ENCODE results near the gene RBM42. TPM values are rescaled to one million over a fixed set of nuclear protein-coding genes. Genes with fewer than 3 reads are reported as not detected.

Gene RBM42
- total RNA-seq, 4 donors from 2014 or later = 45.1 to 75.9 (median 65.0) TPM

GRCh38 chr19:35655600-35655999, 26.8 kb downstream of the RBM42 start:
- WGBS = 83% methylated on average over 4 of the region's 4 CpGs
- H3K27me3 ChIP-seq = no peaks in the 10 kb centered on the region
- H3K9me3 ChIP-seq = no peaks in the 10 kb centered on the region
- no peak for TF ChIP-seq CTCF (IDR thresholded peaks at IDR 0.05)
- TF ChIP-seq POLR2A (IDR thresholded peaks at IDR 0.05) = no peak
- no peak for TF ChIP-seq EP300 (IDR thresholded peaks at IDR 0.05)
- TF ChIP-seq POLR2AphosphoS5 (IDR thresholded peaks at IDR 0.05) = no peak
- H3K4me3 ChIP-seq = no peak overlapping the region
- H3K4me1 ChIP-seq = no peaks in the 10 kb centered on the region
- no peak overlapping the region for H3K27ac ChIP-seq
- no peak for DNase-seq (ENCODE audit: low spot score in 2 of 2)
- peaks cover 98% of the 10 kb centered on the region for H3K36me3 ChIP-seq

- TF ChIP-seq POLR2AphosphoS5 (IDR thresholded peaks at IDR 0.05) = no peak
- TF ChIP-seq CTCF (IDR thresholded peaks at IDR 0.05) = no peak
- TF ChIP-seq EP300 (IDR thresholded peaks at IDR 0.05) = no peak
- no peak for TF ChIP-seq POLR2A (IDR thresholded peaks at IDR 0.05)
- H3K9me3 ChIP-seq = no peaks in the 10 kb centered on the region
- 99% methylated on average over 6 of the region's 6 CpGs for WGBS
These were observed 27.9 kb downstream of the RBM42 start for GRCh38 chr19:35656700-35657099.

GRCh38 chr19:35657904-35658700, 29.3 kb downstream of the RBM42 start:
- Histone ChIP-seq H3K4me1 (no peaks in the 10 kb centered on the region), H3K4me3 (no peak overlapping the region), H3K9me3 (no peaks in the 10 kb centered on the region), H3K27ac (no peak overlapping the region), H3K27me3 (no peaks in the 10 kb centered on the region), H3K36me3 (peaks cover 99% of the 10 kb centered on the region)
- no peak for TF ChIP-seq EP300 (IDR thresholded peaks at IDR 0.05)
- no peak for TF ChIP-seq CTCF (IDR thresholded peaks at IDR 0.05)
- TF ChIP-seq POLR2AphosphoS5 (IDR thresholded peaks at IDR 0.05) = no peak
- TF ChIP-seq POLR2A (IDR thresholded peaks at IDR 0.05) = no peak
- DNase-seq (ENCODE audit: low spot score in 2 of 2) = no peak
- WGBS = 92% methylated on average over 15 of the region's 15 CpGs

More at GRCh38 chr19:35656700-35657099, 27.9 kb downstream of the RBM42 start:
- H3K27me3 ChIP-seq = no peaks in the 10 kb centered on the region
- no peaks in the 10 kb centered on the region for H3K4me1 ChIP-seq
- peaks cover 98% of the 10 kb centered on the region for H3K36me3 ChIP-seq
- DNase-seq (ENCODE audit: low spot score in 2 of 2) = no peak
- no peak overlapping the region for H3K27ac ChIP-seq
- no peak overlapping the region for H3K4me3 ChIP-seq

GRCh38 chr19:35661995-35662340, 33.1 kb downstream of the RBM42 start:
- Histone ChIP-seq H3K36me3 (peaks cover 84% of the 10 kb centered on the region), H3K4me1 (peaks cover 7% of the 10 kb centered on the region), H3K4me3 (no peak overlapping the region), H3K9me3 (no peaks in the 10 kb centered on the region), H3K27me3 (no peaks in the 10 kb centered on the region), H3K27ac (no peak overlapping the region)
- 98% methylated on average over 6 of the region's 6 CpGs for WGBS
- TF ChIP-seq EP300 (IDR thresholded peaks at IDR 0.05) (no peak), POLR2AphosphoS5 (IDR thresholded peaks at IDR 0.05) (no peak), CTCF (IDR thresholded peaks at IDR 0.05) (no peak), POLR2A (IDR thresholded peaks at IDR 0.05) (no peak)
- no peak for DNase-seq (ENCODE audit: low spot score in 2 of 2)

- no peaks in the 10 kb centered on the region for H3K27me3 ChIP-seq
- no peak overlapping the region for H3K27ac ChIP-seq
- no peak overlapping the region for H3K4me3 ChIP-seq
- H3K4me1 ChIP-seq = peaks cover 7% of the 10 kb centered on the region
- DNase-seq (ENCODE audit: low spot score in 2 of 2) = no peak
- 70% methylated on average over 3 of the region's 3 CpGs for WGBS
- peaks cover 64% of the 10 kb centered on the region for H3K36me3 ChIP-seq
- H3K9me3 ChIP-seq = no peaks in the 10 kb centered on the region
- TF ChIP-seq EP300 (IDR thresholded peaks at IDR 0.05) (no peak), POLR2A (IDR thresholded peaks at IDR 0.05) (no peak), POLR2AphosphoS5 (IDR thresholded peaks at IDR 0.05) (no peak)
These were observed 35.1 kb downstream of the RBM42 start for GRCh38 chr19:35663981-35664380.

Data from suprapubic skin (tissue), 4 donors.